HG03521 (cell line): ENCODE measurements around the gene SLC30A7.
A peak's percentile ranks its signal among the peaks of the same experiment; 100 is the strongest.
"Not testable (repeated sequence)": the region's sequence is repeated elsewhere in the genome, so short reads cannot be mapped to it uniquely, and the experiment has no call there.

ENCODE experiments used
- ATAC-seq: cut with Tn5 transposase; IDR thresholded peaks from one replicate; pipeline ENCODE4 v1.9.1; 2021; ENCODE audit warnings: mild to moderate bottlenecking, moderate library complexity; ENCODE audit not compliant: unreplicated experiment

The SLC30A7 gene

GRCh38 chr1:100889869-100890482 is 5.9 kb upstream of the SLC30A7 start:
- ATAC-seq: not testable (repeated sequence)

GRCh38 chr1:100891380-100891779 is 4.5 kb upstream of the SLC30A7 start:
- ATAC-seq: no peak

DNA sequence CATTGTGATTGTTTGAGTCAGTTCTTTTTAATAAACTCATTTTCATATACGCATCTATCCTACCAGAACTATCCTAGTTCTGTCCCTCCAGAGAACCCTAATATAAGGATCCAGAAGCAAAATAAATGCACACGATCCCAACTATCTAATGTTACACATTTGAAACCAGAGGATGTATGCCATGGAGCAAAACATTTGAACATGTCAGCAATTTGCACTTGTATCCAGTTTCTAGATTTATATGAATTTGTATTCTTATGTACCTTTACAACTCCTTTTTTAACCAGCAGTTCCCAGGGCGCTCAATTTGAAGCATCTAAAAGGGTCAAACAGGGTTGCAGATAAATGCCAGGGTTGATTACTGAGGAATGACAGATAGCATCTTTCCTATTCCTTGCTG is 3.3 kb upstream of the SLC30A7 start:
- ATAC-seq: no peak

GRCh38 chr1:100893718-100894117 is 2.2 kb upstream of the SLC30A7 start:
- no peak for ATAC-seq

DNA sequence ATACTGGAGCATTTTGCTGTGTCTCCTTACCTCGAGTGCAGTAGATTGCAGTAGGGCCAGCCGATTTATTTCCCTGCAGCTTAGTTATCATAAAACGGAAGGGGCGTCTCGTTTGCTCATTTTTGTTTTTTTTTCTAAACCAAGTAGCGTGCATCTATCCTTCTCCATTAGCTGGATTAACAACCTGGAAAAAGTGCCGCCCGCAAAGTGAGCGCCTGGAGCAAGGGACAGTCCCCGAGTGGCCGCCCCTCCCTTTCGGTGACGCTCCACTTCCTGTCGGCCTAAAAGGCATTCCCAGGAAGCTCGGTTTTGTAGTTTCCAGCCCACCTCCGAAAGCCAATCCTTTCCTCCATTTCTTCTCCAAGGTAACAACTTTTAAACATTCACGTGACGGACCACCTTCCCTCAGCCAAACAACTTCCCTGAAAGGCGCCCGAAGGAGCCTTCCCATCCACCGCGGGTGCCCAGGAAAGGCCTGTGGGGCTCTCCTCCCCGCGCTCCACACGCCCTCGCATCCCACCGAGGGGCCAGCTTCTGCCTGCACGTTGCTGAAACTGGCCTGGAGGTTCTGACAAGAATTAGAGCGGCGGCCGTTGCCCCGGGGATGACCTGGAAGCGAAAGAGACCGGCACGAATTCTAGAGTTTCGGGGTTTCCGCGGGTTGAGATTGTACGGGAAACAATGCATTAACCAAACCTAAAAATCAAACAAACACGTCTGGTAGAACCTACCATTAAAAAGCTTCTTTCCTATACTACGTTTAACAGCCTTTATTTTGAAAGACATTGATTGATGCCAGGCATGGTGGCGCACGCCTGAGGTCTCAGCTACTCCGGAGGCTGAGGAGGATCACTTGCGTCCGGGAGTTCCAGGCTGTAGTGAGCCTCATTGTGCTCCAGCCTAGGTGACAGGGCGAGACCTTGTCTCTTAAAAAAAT is 1.0 kb upstream of the SLC30A7 start, which contains the start of gene EXTL2:
EXTL2 (minus strand) TSS at position 240 of the 937 bp plus-strand sequence. CDS start 6,085 bp downstream, outside the sequence.
- peak; percentile 31 for ATAC-seq

- ATAC-seq: peak; percentile 58
Measured at GRCh38 chr1:100896481-100896982, 642 bp downstream of the SLC30A7 start.

DNA sequence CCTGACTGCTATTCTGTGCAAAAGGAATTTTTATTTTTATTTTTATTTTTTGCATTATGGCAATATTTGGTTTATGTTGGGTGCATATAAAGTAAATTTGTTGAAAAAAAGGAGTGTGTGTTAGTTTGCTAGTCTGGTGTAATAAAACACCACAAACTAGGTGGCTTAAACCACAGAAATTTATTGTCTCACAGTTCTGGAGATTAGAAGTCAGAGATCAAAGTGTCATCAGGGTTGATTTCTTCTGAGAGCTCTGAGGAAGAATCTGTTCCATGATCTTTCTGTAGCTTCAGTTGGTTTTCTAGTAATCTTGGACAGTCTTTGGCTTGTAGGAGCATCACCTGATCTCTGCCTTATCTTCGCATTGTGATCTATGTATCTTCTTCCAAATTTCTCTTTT is 6.5 kb downstream of the SLC30A7 start:
- no peak for ATAC-seq

GRCh38 chr1:100903777-100904176 is 7.9 kb downstream of the SLC30A7 start:
- ATAC-seq: no peak

GRCh38 chr1:100904528-100904927 is 8.6 kb downstream of the SLC30A7 start:
- ATAC-seq: no peak

GRCh38 chr1:100905181-100905580 is 9.3 kb downstream of the SLC30A7 start:
- ATAC-seq: no peak

- ATAC-seq: no peak
Measured at GRCh38 chr1:100907887-100908286, 12.0 kb downstream of the SLC30A7 start.

- no peak for ATAC-seq
Measured at GRCh38 chr1:100909018-100909417, 13.1 kb downstream of the SLC30A7 start.

DNA sequence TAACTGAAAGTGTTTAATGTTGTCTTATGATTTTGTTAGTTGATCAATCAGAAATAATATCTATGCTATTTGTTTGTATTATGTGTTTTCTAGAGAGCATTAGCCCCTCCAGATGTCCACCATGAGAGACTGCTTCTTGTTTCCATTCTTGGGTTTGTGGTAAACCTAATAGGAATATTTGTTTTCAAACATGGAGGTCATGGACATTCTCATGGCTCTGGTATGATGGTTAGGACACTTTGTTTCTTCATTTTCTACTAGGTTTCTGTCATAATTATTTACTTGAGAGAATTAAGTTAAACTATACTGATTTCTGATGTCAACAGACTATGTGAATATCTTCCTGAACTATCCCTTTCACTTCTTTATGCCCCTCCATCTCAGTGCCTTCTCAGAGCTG is 16.1 kb downstream of the SLC30A7 start:
- no peak for ATAC-seq

DNA sequence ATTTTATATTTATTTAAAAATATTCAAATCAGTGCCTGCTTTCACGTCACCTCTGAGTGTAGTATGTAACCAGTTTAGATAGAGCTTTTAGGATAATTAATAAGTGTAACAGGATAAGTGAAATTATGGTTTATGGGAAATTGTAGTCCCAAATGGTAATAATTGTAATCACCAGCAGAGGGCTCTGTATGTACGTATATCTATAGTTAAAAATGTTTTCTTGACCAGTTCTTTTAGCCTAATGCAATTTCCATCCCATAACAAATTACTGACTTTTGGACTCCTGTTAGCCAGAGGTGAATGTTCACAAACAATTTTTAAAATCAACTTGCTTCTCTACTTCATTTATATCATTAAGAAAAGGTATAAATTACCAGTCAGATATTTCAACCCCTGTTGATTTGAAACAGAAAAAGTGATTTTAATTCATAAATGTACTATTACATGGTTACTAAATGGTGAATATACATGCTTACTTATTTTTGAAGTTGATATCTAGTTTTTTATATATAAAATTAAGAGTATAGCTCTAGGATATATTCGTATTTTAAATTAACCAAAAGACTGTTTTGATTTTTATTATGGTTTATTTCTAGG is 25.3 kb downstream of the SLC30A7 start:
- no peak for ATAC-seq

GRCh38 chr1:100924212-100924611 is 28.3 kb downstream of the SLC30A7 start:
- no peak for ATAC-seq

DNA sequence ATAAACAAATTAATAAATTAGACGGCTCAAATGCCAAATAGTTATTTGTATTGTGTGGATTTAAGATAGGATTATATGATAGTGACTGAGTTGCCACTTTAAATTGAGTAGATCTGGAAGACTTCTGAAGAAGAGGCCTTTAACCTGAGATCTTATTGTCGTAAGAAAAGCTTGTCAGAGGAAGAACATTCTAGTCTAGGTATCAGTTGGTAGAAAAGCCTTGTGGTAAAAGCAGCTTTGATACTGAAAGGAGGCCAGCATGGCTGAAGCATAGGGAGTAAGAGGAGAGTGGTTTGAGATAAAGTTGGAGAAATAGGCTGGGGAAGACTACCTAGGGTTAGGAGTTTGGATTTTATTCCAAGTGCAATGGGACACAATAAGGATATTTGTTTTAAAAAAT is 29.1 kb downstream of the SLC30A7 start:
- no peak for ATAC-seq

DNA sequence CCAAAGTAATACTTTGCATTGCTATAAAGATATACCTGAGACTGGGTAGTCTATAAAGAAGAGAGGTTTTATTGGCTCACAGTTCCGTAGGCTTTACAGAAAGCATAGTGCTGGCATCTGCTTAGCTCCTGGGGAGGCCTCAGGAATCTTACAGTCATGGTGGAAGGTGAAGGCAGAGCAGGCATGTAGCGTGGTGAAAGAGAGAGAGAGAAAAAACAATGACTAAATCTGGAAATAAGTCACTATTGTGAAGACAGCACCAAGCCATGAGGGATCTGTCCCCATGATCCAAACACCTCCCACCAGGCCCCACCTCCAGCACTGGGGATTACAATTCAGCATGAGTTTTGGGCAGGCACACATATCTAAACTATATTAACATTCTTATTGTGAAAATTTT is 30.4 kb downstream of the SLC30A7 start:
- no peak for ATAC-seq

GRCh38 chr1:100927276-100927675 is 31.4 kb downstream of the SLC30A7 start:
- ATAC-seq: no peak

DNA sequence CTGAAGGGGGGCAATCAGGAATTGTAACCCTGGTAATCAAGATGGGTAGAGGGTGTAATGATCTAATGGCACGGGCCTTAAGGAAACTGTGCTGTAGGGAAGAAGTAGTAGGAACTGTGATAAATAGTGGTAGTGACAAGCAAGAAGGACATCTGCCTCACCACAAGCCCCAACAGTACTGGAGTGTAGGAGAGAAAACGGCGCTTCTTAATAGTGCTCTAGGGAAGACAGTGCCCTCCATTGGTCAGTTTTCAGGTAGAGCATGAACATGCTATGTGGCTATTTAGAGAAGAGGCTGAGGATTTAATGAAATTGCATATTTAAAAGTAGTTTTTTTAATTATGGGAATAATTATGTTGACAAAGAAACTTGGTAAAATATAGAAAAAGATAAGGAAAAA is 32.2 kb downstream of the SLC30A7 start:
- no peak for ATAC-seq

- ATAC-seq: no peak
Measured at GRCh38 chr1:100930494-100930893, 34.6 kb downstream of the SLC30A7 start.

DNA sequence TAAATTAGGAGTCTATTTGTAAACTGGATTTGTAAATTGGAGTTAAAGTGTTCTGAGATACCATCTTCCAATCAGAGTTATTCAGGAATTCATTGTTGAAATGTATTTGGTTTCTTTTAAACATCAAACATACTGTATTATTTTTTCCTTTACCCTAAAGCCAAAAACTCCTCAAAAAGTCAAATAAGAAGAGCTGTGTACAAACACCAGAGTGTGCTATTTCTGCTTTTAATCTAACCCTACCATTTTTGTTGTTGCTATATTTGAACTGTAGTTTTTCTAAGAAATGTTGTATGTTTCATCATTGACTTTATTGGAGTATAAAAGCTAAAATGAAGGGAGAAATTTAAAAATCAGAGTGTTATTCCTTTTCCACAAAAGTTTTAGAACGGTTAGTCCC is 35.8 kb downstream of the SLC30A7 start:
- ATAC-seq: no peak

- not testable (repeated sequence) for ATAC-seq
Measured at GRCh38 chr1:100933555-100933954, 37.7 kb downstream of the SLC30A7 start.
